GM19328 (cell line): Measurements from ENCODE around the gene CREB3L2.
"Not testable (repeated sequence)": the region's sequence is repeated elsewhere in the genome, so short reads cannot be mapped to it uniquely, and the experiment has no call there.

Experiments
- ATAC-seq: cut with Tn5 transposase; IDR thresholded peaks from one replicate; pipeline ENCODE4 v1.9.1; 2021; ENCODE audit warnings: mild to moderate bottlenecking, moderate library complexity; ENCODE audit not compliant: unreplicated experiment

Gene CREB3L2

DNA sequence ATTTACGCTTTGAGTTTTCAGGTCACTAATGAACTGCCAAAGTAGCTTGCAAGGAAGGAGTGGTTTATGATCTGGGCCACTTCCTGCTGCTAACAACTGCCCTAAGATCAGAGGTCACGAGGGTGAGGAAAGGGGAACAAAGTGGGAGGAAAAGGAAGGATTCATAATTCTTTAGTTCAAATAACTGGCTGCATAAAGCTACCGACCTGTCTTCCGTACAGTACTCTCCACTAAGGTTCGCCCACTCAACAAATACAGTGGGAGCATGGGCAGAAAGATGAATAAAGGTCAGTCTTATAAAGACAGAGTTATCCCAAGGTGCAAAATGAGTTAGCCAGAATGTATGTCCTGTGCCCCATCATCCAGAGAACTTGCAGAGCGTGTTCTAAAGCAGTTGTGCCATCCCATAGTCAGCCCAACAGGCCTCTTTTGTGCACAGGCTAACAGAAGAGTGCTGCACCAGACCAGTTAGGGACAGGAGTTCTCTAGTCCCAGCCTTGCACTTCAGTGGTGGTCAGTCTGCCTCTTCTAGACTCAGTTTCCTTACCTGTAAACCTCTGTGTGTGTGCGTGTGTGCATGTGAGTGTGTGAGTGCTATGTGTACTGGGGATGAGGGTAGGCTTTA is 65.9 kb downstream of the CREB3L2 start:
- ATAC-seq: no peak

DNA sequence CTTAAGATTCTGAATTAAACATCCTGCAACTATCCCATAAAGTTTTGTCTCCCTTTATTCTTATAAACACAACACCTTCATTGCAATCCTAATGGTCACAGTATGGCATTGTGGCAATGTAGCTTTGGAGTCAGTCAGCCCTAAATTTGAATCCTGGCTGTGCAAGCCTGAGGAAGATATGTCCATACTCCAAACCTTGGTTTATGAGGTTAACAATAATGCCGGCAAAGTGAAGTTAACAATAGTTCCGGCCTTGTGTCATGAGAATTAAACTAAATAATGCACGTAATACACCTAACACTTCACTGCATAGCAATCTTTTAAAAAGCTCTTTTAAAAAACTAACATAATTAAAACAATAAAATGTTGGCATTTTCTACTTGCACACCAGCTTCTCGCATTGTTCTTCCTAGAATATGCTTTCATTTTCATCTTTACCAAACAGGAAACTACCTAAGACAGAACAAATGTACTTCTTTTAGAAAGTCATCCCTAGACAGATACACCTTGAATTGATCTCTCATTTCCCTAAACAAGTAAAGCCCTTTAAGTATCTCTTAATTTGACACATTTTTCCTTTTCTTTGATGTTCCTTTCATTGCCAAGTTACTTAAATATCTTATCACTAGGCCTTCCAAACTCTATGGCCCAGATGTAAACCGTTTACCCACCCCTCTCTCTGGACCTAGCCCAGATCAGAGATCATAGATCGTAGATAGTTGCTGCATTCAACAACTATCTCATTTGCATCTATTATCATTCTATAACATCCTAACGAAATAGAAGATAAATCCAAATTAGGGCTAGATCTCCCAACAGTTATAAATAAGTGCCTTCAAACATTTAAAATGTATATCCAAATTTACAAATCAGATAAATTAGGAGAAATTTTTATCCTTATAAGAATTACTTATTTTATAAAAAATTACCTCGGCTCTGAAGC is 66.7 kb downstream of the CREB3L2 start:
- peak; percentile 63 for ATAC-seq

DNA sequence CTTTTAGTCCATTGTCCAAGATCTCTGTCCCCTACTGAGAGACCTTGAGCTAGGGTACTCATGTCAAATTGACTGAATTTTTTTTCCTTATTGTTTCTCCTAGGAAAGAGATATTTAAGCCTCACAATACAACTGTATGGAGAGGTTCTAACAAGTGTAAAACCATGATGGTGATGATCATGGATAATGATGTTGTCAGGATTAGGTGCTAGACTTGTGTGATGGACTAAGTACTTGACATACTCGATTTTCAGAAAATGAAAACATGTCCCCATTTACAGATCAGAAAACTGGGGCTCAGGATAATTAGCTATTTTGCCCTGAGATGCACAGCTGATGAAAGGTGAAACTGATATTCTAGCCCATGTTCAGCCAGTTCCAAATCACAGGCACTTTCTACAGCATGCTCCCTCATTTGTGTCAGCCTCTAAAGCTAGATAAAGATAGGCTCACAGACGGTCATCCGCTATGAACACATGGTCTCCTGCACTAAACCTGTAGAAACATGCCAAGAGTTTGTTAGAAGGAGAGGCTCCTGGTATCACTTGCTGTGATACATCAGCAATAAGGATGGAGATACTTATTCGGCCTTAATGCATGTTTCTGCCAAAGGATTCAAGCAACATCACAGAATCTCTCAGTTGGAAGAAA is 67.6 kb downstream of the CREB3L2 start:
- ATAC-seq: no peak

DNA sequence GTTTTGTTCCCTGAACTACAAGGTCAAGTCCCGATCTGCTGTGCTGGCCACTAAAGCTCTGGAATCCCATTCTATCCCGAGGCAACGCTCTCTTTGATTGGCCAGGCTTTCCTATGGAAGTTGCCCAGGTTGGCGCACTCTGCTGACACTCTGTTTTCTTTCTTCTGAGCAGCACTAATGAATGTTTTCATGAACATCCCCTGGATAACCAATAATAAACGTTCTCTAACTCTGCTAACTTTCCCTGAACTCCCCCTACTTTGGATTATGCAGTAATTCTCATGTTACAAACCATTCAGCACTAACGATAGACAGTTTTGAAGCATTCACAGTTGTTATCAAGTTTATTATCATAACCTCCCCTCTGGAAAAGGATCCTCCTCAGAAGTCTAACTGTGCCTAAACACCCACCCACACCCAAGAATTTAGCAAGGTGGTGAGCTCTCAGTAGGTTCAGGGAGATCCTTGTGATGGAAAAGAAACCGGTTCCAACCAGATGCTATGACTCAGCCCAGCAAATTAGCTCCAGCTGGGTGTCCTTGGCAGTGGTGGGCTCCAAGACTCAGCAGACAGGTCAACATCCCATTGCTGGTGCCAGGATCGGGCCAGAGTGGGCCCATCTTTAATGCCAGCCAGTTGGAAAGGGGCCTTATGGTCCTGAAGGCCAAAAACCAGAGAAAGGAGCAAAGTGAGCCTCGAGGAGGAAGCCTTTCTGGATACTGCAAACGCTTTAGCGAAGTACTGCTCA is 68.4 kb downstream of the CREB3L2 start:
- ATAC-seq: no peak

DNA sequence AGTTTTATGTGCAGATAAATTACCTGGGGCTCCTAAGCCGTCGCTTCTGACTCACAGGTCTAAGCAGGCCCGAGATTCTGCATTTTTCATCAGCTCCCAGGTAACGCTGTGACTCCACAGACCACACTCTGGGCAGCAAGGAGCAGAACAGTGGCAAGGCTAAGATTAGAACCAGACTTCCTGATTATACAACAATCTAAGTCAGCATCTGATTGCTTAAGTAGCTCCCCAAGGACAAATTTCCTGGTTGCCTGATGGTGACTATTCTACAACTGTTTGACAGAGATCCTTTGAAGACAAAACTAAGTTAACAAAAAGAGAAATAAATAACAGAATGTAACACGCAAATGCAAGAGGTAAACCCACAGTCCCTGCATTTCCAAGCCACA is 69.0 kb downstream of the CREB3L2 start:
- ATAC-seq: no peak

DNA sequence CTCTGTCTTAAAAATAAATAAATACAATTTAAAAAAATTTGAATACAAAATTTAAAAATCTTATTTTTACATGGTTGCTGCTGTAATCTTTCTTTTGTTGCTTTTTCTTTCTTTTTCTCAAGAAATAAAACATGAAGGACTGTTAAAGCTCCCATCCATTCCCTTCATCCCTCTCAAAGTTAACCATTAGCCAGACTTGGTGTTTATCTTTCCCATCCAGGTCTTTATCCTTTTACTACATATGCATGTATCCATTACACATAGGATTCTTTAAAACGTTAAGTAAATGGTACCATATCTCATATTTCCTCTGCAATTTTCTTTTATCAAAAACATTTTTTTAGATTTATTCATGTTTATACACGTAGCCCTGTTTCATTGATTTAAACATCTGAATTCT is 70.1 kb downstream of the CREB3L2 start:
- ATAC-seq: no peak

DNA sequence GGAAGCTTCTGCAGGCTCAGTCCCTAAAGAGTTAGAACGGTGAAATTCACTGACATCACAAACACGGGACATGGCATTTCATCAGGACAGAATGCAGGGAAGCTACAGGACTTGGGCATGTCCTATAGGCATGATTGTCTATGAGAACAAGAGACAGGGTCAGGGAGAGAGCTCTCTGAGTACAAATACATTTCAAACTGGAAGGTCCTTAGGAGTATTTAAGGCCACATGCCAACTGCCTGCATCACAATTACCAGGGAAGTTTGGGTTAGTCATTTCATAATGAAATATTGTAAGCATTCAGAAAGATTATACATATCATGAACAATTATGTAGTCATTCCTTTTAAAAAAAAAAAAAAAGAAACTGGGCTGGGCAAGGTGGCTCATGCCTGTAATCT is 71.3 kb downstream of the CREB3L2 start:
- ATAC-seq: no peak

DNA sequence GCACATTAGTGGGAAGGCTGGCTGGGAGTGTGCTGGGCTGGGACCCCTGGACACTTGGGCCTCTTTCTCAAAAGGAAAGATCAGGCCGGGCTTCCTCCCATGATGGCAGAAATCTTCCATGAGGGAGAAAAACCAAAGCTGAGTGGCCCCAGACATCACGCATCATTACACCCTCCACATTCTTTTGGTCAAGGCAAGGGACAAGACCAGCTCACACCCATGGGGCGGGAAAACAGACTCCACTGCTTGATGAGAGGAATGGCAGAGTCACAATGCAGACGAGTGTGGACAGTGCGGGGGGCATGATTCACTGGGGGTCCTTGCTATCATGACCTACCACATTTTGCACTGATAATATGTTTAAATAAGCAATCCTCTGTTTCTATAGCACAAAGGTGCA is 73.3 kb downstream of the CREB3L2 start:
- no peak for ATAC-seq

DNA sequence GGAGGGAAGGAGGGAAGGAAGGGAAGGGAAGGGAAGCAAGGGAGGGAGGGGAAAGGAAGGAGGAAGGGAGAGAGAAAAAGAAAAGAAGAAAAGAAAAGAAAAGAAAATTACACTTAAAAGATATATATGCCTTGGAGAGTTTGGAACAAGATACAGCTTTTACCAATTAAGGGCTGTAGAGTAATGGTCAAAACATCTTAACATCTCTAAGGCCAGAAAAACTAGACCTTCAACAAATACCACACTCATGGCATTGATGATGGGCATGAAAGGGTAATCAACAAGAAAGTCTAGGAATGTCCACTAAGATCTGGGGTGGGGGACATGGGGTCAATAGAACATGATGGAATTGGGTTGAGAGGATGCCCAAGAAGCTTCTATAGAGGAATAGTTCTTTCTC is 74.5 kb downstream of the CREB3L2 start:
- ATAC-seq: no peak

DNA sequence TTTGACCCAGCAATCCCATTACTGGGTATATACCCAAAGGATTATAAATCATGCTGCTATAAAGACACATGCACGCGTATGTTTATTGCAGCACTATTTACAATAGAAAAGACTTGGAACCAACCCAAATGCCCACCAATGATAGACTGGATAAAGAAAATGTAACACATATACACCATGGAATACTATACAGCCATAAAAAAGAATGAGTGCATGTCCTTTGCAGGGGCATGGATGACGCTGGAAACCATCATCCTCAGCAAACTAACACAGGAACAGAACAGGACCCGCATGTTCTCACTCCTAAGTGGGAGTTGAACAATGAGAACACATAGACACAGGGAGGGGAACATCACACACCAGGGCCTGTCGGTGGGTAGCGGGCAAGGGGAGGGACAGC is 75.7 kb downstream of the CREB3L2 start:
- ATAC-seq: not testable (repeated sequence)

DNA sequence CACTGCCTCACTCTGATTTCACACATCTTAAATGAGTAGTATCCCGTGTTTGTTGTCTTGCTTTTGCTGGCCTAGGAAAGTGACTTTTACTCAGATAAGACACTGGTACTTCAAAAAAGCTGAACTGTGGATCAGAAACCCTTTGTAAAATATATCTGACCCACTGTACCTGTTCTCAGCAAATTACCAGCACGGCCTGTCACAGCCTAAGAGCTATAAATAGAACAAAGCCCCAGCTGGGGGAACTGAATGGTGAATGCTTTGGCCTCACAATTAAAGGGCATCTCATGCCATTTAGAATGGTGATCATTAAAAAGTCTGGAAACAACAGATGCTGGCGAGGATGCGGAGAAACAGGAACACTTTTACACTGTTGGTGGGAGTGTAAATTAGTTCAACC is 76.1 kb downstream of the CREB3L2 start:
- ATAC-seq: no peak

DNA sequence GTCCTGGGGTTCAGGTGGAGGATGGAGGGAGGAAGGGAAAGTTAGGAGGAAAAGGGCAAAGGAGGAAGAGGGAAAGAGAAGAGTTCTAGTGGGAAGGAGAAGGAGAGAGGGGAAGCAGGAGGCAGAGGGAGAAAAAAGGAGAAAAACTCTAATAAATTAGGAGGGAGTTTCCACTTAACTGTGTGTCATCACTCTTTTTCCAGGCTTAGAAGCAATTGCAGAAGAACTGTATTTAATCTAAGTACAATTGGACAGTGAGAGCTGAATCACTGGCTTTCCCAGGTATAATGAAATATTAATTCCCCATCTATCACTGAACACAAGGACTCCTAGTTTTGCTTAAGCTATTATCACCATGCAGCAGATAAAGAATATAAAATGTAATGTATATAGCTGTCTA is 76.8 kb downstream of the CREB3L2 start:
- no peak for ATAC-seq

DNA sequence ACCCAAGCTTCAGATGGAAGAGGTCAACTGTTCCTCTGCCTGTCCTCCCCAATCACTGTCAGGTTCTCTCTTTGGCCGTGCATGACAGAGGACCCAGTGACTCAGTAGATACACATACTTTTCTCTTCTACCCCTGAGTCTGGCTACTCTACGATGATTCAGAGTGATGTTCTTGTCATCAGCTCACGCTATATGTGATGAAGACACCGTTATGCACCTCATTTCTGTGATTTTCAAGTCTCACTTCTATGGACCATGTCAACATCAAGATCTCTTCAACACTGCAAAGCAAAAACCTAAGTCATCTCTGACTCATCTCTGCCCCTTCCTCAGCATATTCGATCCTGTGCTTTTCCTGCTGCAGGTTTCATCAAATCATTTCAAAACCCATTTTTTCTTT is 78.5 kb downstream of the CREB3L2 start:
- ATAC-seq: no peak

DNA sequence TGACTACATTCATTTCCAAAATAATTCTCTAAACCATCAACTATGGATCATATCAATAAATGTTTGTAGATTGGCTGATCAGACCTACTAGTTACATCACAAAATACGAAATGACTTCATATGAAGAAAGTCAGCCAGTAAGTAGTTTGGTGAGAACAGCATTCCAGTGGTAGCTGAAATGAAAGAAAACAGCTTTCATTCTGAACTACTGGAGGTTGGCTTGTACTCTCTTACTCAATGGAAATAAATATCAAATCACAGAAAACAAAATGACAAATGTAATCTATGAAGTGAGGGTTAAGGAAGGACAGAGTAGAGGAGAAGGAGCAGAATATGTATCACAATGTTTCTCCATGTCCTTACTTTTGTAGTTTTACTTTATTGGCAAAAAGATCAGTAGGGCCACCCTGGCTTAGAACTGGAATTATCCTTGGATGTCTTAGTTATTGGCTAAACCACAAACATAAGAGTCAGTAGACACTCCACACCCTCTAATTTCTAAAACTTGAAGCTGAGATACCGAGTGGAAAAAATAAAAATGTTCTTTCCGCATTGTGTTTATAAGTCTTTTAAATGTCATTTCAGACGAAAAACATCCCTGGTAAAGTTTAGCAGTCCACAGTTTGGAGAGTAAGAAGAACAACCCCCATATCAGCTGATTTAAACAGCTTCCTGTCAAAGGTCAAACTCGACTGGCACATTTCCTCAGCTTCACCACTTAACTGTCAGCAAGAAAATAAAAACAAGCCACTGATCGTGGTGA is 81.1 kb downstream of the CREB3L2 start:
- ATAC-seq: no peak

DNA sequence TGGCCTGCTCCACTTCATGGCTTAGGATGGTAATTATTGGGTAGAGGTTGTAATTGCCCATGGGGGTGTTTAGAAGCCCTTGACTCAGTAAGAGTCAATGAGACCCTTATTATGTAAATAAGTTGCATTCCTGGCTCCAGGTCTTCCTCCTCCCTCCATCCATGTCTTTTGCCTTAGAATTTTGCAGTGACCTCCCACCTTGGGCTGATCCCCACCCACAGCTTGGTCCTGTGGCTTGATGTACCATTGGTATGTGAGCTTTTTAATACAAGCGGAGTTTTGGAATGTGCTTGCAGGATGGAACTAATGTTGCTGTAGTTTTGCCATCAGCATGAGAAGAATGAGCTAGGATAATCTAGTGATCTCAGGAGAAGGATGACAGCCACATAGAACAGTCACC is 81.9 kb downstream of the CREB3L2 start:
- ATAC-seq: no peak

DNA sequence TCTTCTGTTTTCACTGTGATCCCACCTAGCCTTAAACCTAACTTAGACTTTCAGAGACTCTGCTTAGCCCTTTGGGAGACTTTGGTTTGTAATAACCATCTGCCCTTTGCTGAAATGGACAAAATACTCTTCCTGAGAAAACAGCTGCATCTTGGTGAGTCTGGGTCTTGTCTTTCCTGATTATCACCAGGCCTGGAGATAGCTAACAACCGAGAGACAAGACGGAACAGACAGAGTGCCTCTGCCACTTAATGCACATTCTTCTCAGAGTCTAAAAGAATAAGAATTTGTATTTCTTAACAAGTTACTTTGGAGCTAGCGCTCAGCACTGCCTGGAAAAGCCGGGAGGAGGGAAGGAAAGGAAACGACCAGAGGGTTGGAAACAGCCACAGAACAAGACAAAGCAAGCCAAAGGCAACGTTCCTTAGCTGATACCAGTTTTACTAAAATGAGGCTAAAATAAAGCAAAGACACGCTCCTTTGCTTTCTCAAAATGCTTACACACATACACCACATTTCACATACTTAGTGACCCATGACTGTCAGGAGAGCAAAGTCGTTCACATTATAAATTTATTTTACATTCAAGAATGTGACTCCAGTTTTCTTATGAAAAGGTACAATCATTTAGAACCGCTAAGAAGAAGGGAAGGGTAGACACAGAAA is 84.8 kb downstream of the CREB3L2 start:
- ATAC-seq: no peak

DNA sequence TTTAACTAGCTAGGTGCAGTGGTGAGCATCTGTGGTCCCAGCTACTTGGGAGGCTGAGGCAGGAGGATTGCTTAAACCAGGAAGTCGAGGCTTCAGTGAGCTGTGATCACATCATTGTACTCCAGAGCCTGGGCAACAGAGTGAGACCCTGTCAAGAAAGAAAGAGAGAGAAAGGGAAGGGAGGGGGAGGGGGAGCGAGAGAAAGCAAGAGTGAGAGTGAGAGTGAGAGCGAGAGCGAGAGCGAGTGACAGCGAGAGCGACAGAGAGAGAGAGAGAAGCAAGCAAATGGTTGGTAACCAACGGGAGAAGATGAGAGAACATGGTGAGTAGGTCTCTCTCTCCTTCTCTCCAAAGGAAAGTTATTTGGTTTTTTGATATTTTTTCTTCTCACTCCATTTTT is 85.3 kb downstream of the CREB3L2 start:
- no peak for ATAC-seq

DNA sequence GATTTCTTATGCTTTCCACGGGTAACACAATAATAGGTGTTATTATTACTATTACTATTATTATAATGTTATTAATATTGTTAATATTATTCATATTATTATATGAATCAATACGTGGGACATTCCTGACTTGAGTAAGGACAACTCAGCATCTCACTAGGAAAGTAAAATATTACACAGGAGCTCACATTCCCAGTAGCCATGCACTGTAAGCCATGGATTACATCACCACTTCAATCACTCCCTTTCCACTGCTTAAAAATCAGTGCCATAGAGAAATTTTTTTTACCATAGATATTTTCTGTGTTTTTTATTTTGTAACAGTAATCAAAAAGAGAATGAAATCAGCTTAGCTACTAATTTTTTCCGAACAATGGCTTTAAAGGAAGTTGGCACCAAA is 86.6 kb downstream of the CREB3L2 start:
- ATAC-seq: no peak

DNA sequence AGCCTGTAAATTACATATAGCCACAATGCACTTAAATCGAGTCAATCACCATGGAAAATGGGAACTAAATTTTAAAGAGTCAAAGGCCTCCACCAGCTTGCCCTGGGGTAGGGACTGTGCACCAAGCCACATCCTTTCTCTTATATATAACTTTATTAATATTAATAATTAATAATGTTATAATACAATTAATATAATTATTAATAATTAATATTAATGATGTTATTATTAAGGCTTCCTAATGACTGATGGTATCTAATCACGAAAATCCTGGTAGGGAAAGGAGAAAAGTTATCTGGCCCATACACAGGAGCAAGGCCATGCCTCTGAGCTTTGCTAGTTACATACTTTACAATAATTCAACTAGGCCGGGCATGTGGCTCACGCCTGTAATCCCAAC is 87.9 kb downstream of the CREB3L2 start:
- no peak for ATAC-seq

DNA sequence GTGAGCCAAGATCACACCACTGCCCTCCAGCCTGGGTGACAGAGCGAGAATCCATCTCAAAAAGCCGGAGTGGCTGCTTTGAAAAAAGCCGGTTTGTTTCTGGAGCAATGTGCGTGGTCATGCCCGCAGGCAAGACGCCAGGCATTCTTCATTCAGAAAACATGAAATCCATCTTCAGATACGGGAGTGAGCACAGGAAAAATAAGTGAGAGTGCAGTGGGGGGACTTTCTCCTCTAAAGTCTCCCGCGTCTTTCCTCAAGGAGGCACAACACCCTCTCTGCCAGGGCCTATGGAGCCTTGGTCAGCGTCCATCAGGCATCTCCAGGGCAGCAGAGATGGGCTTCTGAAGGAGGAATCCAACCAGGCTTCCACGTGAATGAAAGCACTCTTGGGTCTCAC is 92.8 kb downstream of the CREB3L2 start:
- no peak for ATAC-seq
